ENCODE measurements around the gene CTNNBIP1. TPM values are rescaled to one million over a fixed set of nuclear protein-coding genes. Genes with fewer than 3 reads are reported as not detected.

CTNNBIP1 gene
- total and polyA plus RNA-seq, 3 donors from 2014 or later, result 45.3 to 60.8 (median 48.1) TPM

GRCh38 chr1:9865724-9866123 lies 44.3 kb downstream of the CTNNBIP1 start:
- 51 to 73% methylated on average over 2 of the region's 2 CpGs for WGBS, 2 donors
- TF ChIP-seq POLR2A (IDR thresholded peaks at IDR 0.05), result no peak
- no peak for TF ChIP-seq CTCF (IDR thresholded peaks at IDR 0.05)
- Histone ChIP-seq H3K4me3 (no peak overlapping the region), H3K27ac (no peak overlapping the region), H3K27me3 (no peaks in the 10 kb centered on the region), H3K9me3 (no peaks in the 10 kb centered on the region), H3K4me1 (peaks cover 3% of the 10 kb centered on the region), H3K36me3 (ENCODE audit: low read depth, missing control alignments) (no peaks in the 10 kb centered on the region)
- no peak for DNase-seq
- intact Hi-C loops (cut with DNase I; ENCODE audit: low total_unique reads), result loop anchor here (10.0 kb wide), 2 partner anchors 81 to 241 kb away; no protein-coding TSS in a partner anchor

- H3K36me3 ChIP-seq (ENCODE audit: low read depth, missing control alignments), result no peaks in the 10 kb centered on the region
- DNase-seq, result no peak
These were observed 46.7 kb downstream of the CTNNBIP1 start for GRCh38 chr1:9863371-9863770.

GRCh38 chr1:9861360-9861759 lies 48.7 kb downstream of the CTNNBIP1 start:
- Histone ChIP-seq H3K4me1 (peaks cover 3% of the 10 kb centered on the region), H3K27me3 (no peaks in the 10 kb centered on the region), H3K9me3 (no peaks in the 10 kb centered on the region), H3K27ac (no peak overlapping the region), H3K36me3 (ENCODE audit: low read depth, missing control alignments) (no peaks in the 10 kb centered on the region), H3K4me3 (no peak overlapping the region)
- 87 to 100% methylated on average over 1 to 8 of the region's 8 CpGs for WGBS, 2 donors
- intact Hi-C loops (cut with DNase I; ENCODE audit: low total_unique reads), result loop anchor here (10.0 kb wide), 2 partner anchors 77 to 237 kb away; no protein-coding TSS in a partner anchor
- TF ChIP-seq CTCF (IDR thresholded peaks at IDR 0.05) (no peak), POLR2A (IDR thresholded peaks at IDR 0.05) (no peak)
- no peak for DNase-seq

More at GRCh38 chr1:9863371-9863770, 46.7 kb downstream of the CTNNBIP1 start:
- Histone ChIP-seq H3K4me3 (no peak overlapping the region), H3K27ac (no peak overlapping the region), H3K27me3 (no peaks in the 10 kb centered on the region), H3K4me1 (peaks cover 3% of the 10 kb centered on the region), H3K9me3 (no peaks in the 10 kb centered on the region)
- no peak for TF ChIP-seq POLR2A (IDR thresholded peaks at IDR 0.05)
- TF ChIP-seq CTCF (IDR thresholded peaks at IDR 0.05), result no peak
- WGBS, 2 donors, result 74 to 84% methylated on average over 3 to 10 of the region's 10 CpGs
- intact Hi-C loops (cut with DNase I; ENCODE audit: low total_unique reads), result loop anchor here (10.0 kb wide), 2 partner anchors 79 to 239 kb away; no protein-coding TSS in a partner anchor

GRCh38 chr1:9860887-9861286 lies 49.2 kb downstream of the CTNNBIP1 start:
- no peak for DNase-seq
- Histone ChIP-seq H3K4me3 (no peak overlapping the region), H3K27ac (no peak overlapping the region), H3K9me3 (no peaks in the 10 kb centered on the region), H3K36me3 (ENCODE audit: low read depth, missing control alignments) (no peaks in the 10 kb centered on the region), H3K4me1 (peaks cover 3% of the 10 kb centered on the region), H3K27me3 (no peaks in the 10 kb centered on the region)
- 93 to 94% methylated on average over 5 of the region's 5 CpGs for WGBS, 2 donors
- intact Hi-C loops (cut with DNase I; ENCODE audit: low total_unique reads), result loop anchor here (10.0 kb wide), 2 partner anchors 76 to 236 kb away; no protein-coding TSS in a partner anchor
- no peak for TF ChIP-seq CTCF (IDR thresholded peaks at IDR 0.05)
- TF ChIP-seq POLR2A (IDR thresholded peaks at IDR 0.05), result no peak

All from testis (tissue), 3 donors.